Endothelial cell (in vitro differentiated cells): ENCODE data around the gene CCDC171. TPM values are rescaled to one million over a fixed set of nuclear protein-coding genes. Genes with fewer than 3 reads are reported as not detected.
A peak's percentile ranks its signal among the peaks of the same experiment; 100 is the strongest.

Experiments
- DNase-seq: peaks from one replicate; pipeline ENCODE4 v3.0.0; 2021; ENCODE audit warnings: low spot score
- H3K27ac Mint-ChIP-seq: one replicate; pipeline ENCODE4 v1.8.0; 2021; ENCODE audit warnings: mixed read lengths, inconsistent platforms; ENCODE audit not compliant: unreplicated experiment
- H3K27me3 Mint-ChIP-seq: one replicate; pipeline ENCODE4 v1.8.0; 2021; ENCODE audit warnings: mild to moderate bottlenecking, moderate library complexity, mixed read lengths, inconsistent platforms; ENCODE audit not compliant: unreplicated experiment
- H3K36me3 Mint-ChIP-seq: one replicate; pipeline ENCODE4 v1.8.0; 2021; ENCODE audit warnings: mild to moderate bottlenecking, low read depth, mixed read lengths, inconsistent platforms; ENCODE audit not compliant: unreplicated experiment
- H3K4me1 Mint-ChIP-seq: one replicate; pipeline ENCODE4 v1.8.0; 2021; ENCODE audit warnings: mild to moderate bottlenecking, mixed read lengths, inconsistent platforms; ENCODE audit not compliant: unreplicated experiment
- H3K4me3 Mint-ChIP-seq: one replicate; pipeline ENCODE4 v1.8.0; 2021; ENCODE audit warnings: mild to moderate bottlenecking, mixed read lengths, inconsistent platforms; ENCODE audit not compliant: unreplicated experiment
- H3K9me3 Mint-ChIP-seq: one replicate; pipeline ENCODE4 v1.8.0; 2021; ENCODE audit warnings: mixed read lengths, inconsistent platforms; ENCODE audit not compliant: unreplicated experiment
- CTCF ChIP-seq: fragments of 200-600 bp; sonication (generic); IDR thresholded peaks from one replicate; pipeline ENCODE4 v1.5.0; 2021; ENCODE audit warnings: antibody characterized with exemption; ENCODE audit not compliant: unreplicated experiment
- total RNA-seq: library from RNA; stranded (reverse); fragmentation: NEBNext Ultra II Directional; extraction: Animal tissue kit (Norgen Biotek cat#: 25700); gene quantifications from one replicate; pipeline ENCODE4 v1.2.1, GENCODE V29; 2021; ENCODE audit not compliant: unreplicated experiment

CCDC171 gene
- total RNA-seq, 1 donor from 2014 or later, result 6.5 TPM

GRCh38 chr9:15512204-15512603, 40.6 kb upstream of the CCDC171 start:
- no peak for DNase-seq
- peaks cover 32% of the 10 kb centered on the region for H3K4me1 Mint-ChIP-seq
- H3K4me3 Mint-ChIP-seq, result peak overlapping the region; percentile 5
- H3K9me3 Mint-ChIP-seq, result no peaks in the 10 kb centered on the region
- H3K36me3 Mint-ChIP-seq, result peaks cover 5% of the 10 kb centered on the region
- peak overlapping the region; percentile 74 for H3K27ac Mint-ChIP-seq
- no peak for TF ChIP-seq CTCF
- peaks cover 12% of the 10 kb centered on the region for H3K27me3 Mint-ChIP-seq

- H3K27me3 Mint-ChIP-seq, result peaks cover 12% of the 10 kb centered on the region
- peaks cover 32% of the 10 kb centered on the region for H3K4me1 Mint-ChIP-seq
- no peak overlapping the region for H3K27ac Mint-ChIP-seq
- peaks cover 5% of the 10 kb centered on the region for H3K36me3 Mint-ChIP-seq
- H3K4me3 Mint-ChIP-seq, result no peak overlapping the region
- no peaks in the 10 kb centered on the region for H3K9me3 Mint-ChIP-seq
- no peak for DNase-seq
- no peak for TF ChIP-seq CTCF
Observed at GRCh38 chr9:15512889-15513288, 40.0 kb upstream of the CCDC171 start.

- peaks cover 10% of the 10 kb centered on the region for H3K27me3 Mint-ChIP-seq
Observed at GRCh38 chr9:15513335-15513734, 39.5 kb upstream of the CCDC171 start.

GRCh38 chr9:15519831-15520230, 33.0 kb upstream of the CCDC171 start:
- H3K27ac Mint-ChIP-seq, result no peak overlapping the region
- TF ChIP-seq CTCF, result no peak
- no peaks in the 10 kb centered on the region for H3K9me3 Mint-ChIP-seq
- H3K4me1 Mint-ChIP-seq, result peaks cover 11% of the 10 kb centered on the region
- H3K36me3 Mint-ChIP-seq, result no peaks in the 10 kb centered on the region
- no peak for DNase-seq
- no peaks in the 10 kb centered on the region for H3K27me3 Mint-ChIP-seq
- no peak overlapping the region for H3K4me3 Mint-ChIP-seq

More at GRCh38 chr9:15513335-15513734, 39.5 kb upstream of the CCDC171 start:
- Mint-ChIP-seq H3K9me3 (no peaks in the 10 kb centered on the region), H3K4me1 (peaks cover 31% of the 10 kb centered on the region), H3K36me3 (peaks cover 5% of the 10 kb centered on the region), H3K4me3 (no peak overlapping the region), H3K27ac (no peak overlapping the region)
- DNase-seq, result no peak
- no peak for TF ChIP-seq CTCF

- H3K27ac Mint-ChIP-seq, result no peak overlapping the region
- H3K27me3 Mint-ChIP-seq, result no peaks in the 10 kb centered on the region
- no peak for TF ChIP-seq CTCF
- no peak for DNase-seq
- peaks cover 18% of the 10 kb centered on the region for H3K4me1 Mint-ChIP-seq
- H3K4me3 Mint-ChIP-seq, result no peak overlapping the region
- H3K9me3 Mint-ChIP-seq, result no peaks in the 10 kb centered on the region
- H3K36me3 Mint-ChIP-seq, result no peaks in the 10 kb centered on the region
Observed at GRCh38 chr9:15521254-15521653, 31.6 kb upstream of the CCDC171 start.
